BLaER1 treated with 17β-estradiol and CSF1 and Interleukin-3, amounts not matched to agents 10 nM and 100 nM (cell line): ENCODE results near the gene SWI5.
A peak's percentile ranks its signal among the peaks of the same experiment; 100 is the strongest.

Experiments
- H3K27ac ChIP-seq, 11 experiments: shearing (Covaris generic); formaldehyde crosslinking; 2 replicates each; pipeline ENCODE4 v1.8.1; 2022
- H3K27me3 ChIP-seq, 11 experiments: shearing (Covaris generic); formaldehyde crosslinking; 2 replicates each; pipeline ENCODE4 v1.8.1; 2022
- H3K36me3 ChIP-seq, 11 experiments: shearing (Covaris generic); formaldehyde crosslinking; 2 replicates each; pipeline ENCODE4 v1.8.1; 2022
- H3K4me1 ChIP-seq, 10 experiments: shearing (Covaris generic); formaldehyde crosslinking; 2 replicates each; pipeline ENCODE4 v1.8.1; 2022
- H3K4me2 ChIP-seq, 11 experiments: shearing (Covaris generic); formaldehyde crosslinking; 2 replicates each; pipeline ENCODE4 v1.8.1; 2022
- H3K4me3 ChIP-seq, 10 experiments: shearing (Covaris generic); formaldehyde crosslinking; 2 replicates each; pipeline ENCODE4 v1.8.1; 2022
- H3K9ac ChIP-seq, 11 experiments: shearing (Covaris generic); formaldehyde crosslinking; 2 replicates each; pipeline ENCODE4 v1.8.1; 2022
- H3K9me3 ChIP-seq, 11 experiments: shearing (Covaris generic); formaldehyde crosslinking; replicated peaks in 1 of 11; 2 replicates each; pipeline ENCODE4 v1.8.1; 2022
- H4K20me1 ChIP-seq, 11 experiments: shearing (Covaris generic); formaldehyde crosslinking; 2 replicates each; pipeline ENCODE4 v1.8.1; 2022
- Cebpa-rat ChIP-seq, 11 experiments: shearing (Covaris generic); IDR thresholded peaks; 2 replicates each; pipeline ENCODE4 v1.8.1; 2022

SWI5 gene

GRCh38 chr9:128249908-128250838, 25.9 kb upstream of the SWI5 start:
- Histone ChIP-seq H3K4me2 (peak overlapping the region; percentile 93 to 100 (median 99)), H4K20me1 (peaks cover 0 to 30% (median 0%) of the 10 kb centered on the region in 11 experiments; a peak in 5 of 22 replicates), H3K36me3 (peaks cover 0 to 10% (median 0%) of the 10 kb centered on the region in 11 experiments; a peak in 3 of 22 replicates), H3K9me3 (no peaks in the 10 kb centered on the region), H3K27ac (peak overlapping the region in 10 of 11 experiments; percentile 21 to 74 (median 70); a peak in 20 of 22 replicates), H3K4me1 (peaks cover 27 to 60% (median 49%) of the 10 kb centered on the region in 10 experiments), H3K4me3 (peak overlapping the region; percentile 57 to 78 (median 69)), H3K27me3 (peaks cover 0 to 11% (median 5%) of the 10 kb centered on the region in 11 experiments; a peak in 11 of 22 replicates), H3K9ac (peak overlapping the region; percentile 66 to 85 (median 76))
- TF ChIP-seq Cebpa-rat (IDR thresholded peaks at IDR 0.05): no peak

- Histone ChIP-seq H3K27me3 (peaks cover 0 to 11% (median 5%) of the 10 kb centered on the region in 11 experiments; a peak in 11 of 22 replicates), H3K4me1 (peaks cover 18 to 51% (median 40%) of the 10 kb centered on the region in 10 experiments), H3K4me2 (peak overlapping the region; percentile 93 to 100 (median 99)), H3K9me3 (no peaks in the 10 kb centered on the region), H4K20me1 (peaks cover 0 to 38% (median 0%) of the 10 kb centered on the region in 11 experiments; a peak in 6 of 22 replicates), H3K27ac (peak overlapping the region in 10 of 11 experiments; percentile 21 to 74 (median 70); a peak in 20 of 22 replicates), H3K36me3 (peaks cover 0 to 14% (median 5%) of the 10 kb centered on the region in 11 experiments; a peak in 10 of 22 replicates), H3K4me3 (peak overlapping the region; percentile 57 to 78 (median 69)), H3K9ac (peak overlapping the region; percentile 66 to 85 (median 76))
- no peak for TF ChIP-seq Cebpa-rat (IDR thresholded peaks at IDR 0.05)
Measured at GRCh38 chr9:128250839-128251731, 25.0 kb upstream of the SWI5 start.

DNA sequence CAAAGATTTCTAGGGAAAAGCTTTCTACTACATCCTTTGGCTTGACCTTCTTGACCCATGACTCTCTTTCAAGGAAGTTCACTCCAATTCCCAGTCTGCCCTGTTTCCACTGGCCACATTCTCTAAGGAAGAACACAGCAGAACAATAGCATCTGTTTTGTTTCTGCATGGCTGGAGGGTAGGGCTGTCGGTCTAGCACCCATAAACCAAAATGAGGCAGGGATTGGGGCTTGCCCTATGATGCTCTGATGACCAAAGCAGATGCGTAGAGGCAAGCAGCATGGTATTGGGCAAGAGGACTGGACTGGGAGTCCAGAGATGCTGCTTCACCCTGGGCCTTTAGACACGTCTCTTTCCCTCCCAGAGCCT, 24.4 kb upstream of the SWI5 start:
- Histone ChIP-seq H3K27me3 (peaks cover 0 to 11% (median 5%) of the 10 kb centered on the region in 11 experiments; a peak in 11 of 22 replicates), H3K9ac (peak overlapping the region in 4 of 11 experiments; percentile 69 to 79 (median 76); a peak in 3 of 22 replicates), H3K4me3 (peak overlapping the region in 7 of 10 experiments; percentile 64 to 73 (median 69); a peak in 6 of 20 replicates), H3K27ac (no peak overlapping the region), H4K20me1 (peaks cover 0 to 42% (median 0%) of the 10 kb centered on the region in 11 experiments; a peak in 6 of 22 replicates), H3K4me1 (peaks cover 13 to 45% (median 34%) of the 10 kb centered on the region in 10 experiments), H3K4me2 (peak overlapping the region; percentile 93 to 100 (median 99)), H3K9me3 (no peaks in the 10 kb centered on the region), H3K36me3 (peaks cover 2 to 21% (median 8%) of the 10 kb centered on the region in 11 experiments; a peak in 21 of 22 replicates)
- no peak for TF ChIP-seq Cebpa-rat (IDR thresholded peaks at IDR 0.05)

DNA sequence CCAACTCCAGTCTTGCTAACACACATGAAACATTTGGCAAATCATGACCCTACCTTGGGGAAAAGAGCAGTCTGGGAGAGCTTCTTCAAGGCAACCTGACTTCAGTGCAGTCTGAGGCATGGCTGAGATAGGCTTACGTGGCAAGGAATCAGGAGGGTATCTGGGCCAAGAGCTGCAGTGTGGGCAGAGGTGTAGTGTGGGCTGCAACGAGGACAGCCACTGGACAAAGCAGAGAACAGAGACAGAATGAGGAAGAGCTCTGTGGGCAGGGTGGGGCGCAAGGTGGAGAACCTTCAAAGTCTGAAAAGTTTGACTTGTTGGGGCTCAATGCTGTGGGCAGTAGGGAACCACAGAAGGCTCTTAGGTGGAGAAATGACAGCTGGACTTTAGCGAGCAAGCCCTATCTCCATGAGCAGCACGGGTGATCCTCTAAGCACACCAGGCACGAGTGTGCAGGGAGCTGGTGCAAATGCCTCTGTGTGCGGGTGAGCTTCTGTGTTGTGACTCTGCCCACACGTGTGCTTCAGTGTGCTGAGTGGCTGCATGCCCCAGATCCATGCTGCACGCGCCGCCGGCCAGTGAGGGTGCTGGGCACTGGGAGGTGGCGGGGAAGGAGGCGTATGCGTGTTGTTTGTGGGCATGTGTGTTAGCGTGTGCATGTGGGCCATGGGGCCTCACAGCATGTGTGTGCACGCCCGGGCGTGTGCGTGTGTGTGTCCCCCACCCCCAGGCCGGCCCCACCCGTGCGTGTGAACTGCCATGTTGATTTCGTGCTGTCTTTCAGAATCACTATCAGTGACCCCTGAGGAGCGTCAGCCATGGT, 23.5 kb upstream of the SWI5 start:
- Histone ChIP-seq H3K4me2 (peak overlapping the region in 10 of 11 experiments; percentile 93 to 100 (median 99); a peak in 17 of 22 replicates), H3K4me3 (no peak overlapping the region), H3K27me3 (peaks cover 0 to 11% (median 5%) of the 10 kb centered on the region in 11 experiments; a peak in 11 of 22 replicates), H3K4me1 (peaks cover 13 to 38% (median 32%) of the 10 kb centered on the region in 10 experiments), H4K20me1 (peaks cover 0 to 49% (median 0%) of the 10 kb centered on the region in 11 experiments; a peak in 7 of 22 replicates), H3K9ac (peak overlapping the region in 2 of 11 experiments; percentile 39 to 49; a peak in 2 of 22 replicates), H3K9me3 (no peaks in the 10 kb centered on the region), H3K27ac (no peak overlapping the region), H3K36me3 (peaks cover 10 to 29% (median 16%) of the 10 kb centered on the region in 11 experiments)
- TF ChIP-seq Cebpa-rat (IDR thresholded peaks at IDR 0.05): no peak

GRCh38 chr9:128253140-128253990, 22.7 kb upstream of the SWI5 start:
- Histone ChIP-seq H3K27ac (no peak overlapping the region), H4K20me1 (peaks cover 0 to 58% (median 0%) of the 10 kb centered on the region in 11 experiments; a peak in 8 of 22 replicates), H3K9me3 (no peaks in the 10 kb centered on the region), H3K27me3 (peaks cover 0 to 11% (median 5%) of the 10 kb centered on the region in 11 experiments; a peak in 11 of 22 replicates), H3K4me2 (peak overlapping the region in 8 of 11 experiments; percentile 29 to 100 (median 99); a peak in 13 of 22 replicates), H3K9ac (peak overlapping the region in 3 of 11 experiments; percentile 39 to 49 (median 39); a peak in 3 of 22 replicates), H3K4me3 (no peak overlapping the region), H3K36me3 (peaks cover 18 to 37% (median 24%) of the 10 kb centered on the region in 11 experiments), H3K4me1 (peaks cover 13 to 38% (median 32%) of the 10 kb centered on the region in 10 experiments)
- TF ChIP-seq Cebpa-rat (IDR thresholded peaks at IDR 0.05): no peak

GRCh38 chr9:128253991-128254346, 22.1 kb upstream of the SWI5 start:
- peaks cover 0 to 11% (median 5%) of the 10 kb centered on the region in 11 experiments; a peak in 11 of 22 replicates for H3K27me3 ChIP-seq
- 0 out of 22 replicates have a peak overlapping the region, but pooled peaks of 1 of the 11 experiments have one; percentile 39 for H3K9ac ChIP-seq
- H4K20me1 ChIP-seq: peaks cover 0 to 60% (median under 1%) of the 10 kb centered on the region in 11 experiments; a peak in 8 of 22 replicates
- peaks cover 20 to 43% (median 30%) of the 10 kb centered on the region in 11 experiments for H3K36me3 ChIP-seq
- no peak overlapping the region for H3K4me3 ChIP-seq
- H3K9me3 ChIP-seq: no peaks in the 10 kb centered on the region
- H3K4me2 ChIP-seq: no peak overlapping the region
- no peak for TF ChIP-seq Cebpa-rat (IDR thresholded peaks at IDR 0.05)
- H3K27ac ChIP-seq: no peak overlapping the region
- H3K4me1 ChIP-seq: peaks cover 13 to 38% (median 32%) of the 10 kb centered on the region in 10 experiments

- peaks cover 0 to 11% (median 5%) of the 10 kb centered on the region in 11 experiments; a peak in 11 of 22 replicates for H3K27me3 ChIP-seq
- H3K4me1 ChIP-seq: peaks cover 13 to 38% (median 32%) of the 10 kb centered on the region in 10 experiments
- H3K36me3 ChIP-seq: peaks cover 23 to 47% (median 34%) of the 10 kb centered on the region in 11 experiments
- TF ChIP-seq Cebpa-rat (IDR thresholded peaks at IDR 0.05): no peak
- H3K9ac ChIP-seq: no peak overlapping the region
- H3K4me2 ChIP-seq: no peak overlapping the region
- H3K27ac ChIP-seq: no peak overlapping the region
- no peak overlapping the region for H3K4me3 ChIP-seq
- peaks cover 0 to 64% (median 4%) of the 10 kb centered on the region in 11 experiments; a peak in 10 of 22 replicates for H4K20me1 ChIP-seq
- no peaks in the 10 kb centered on the region for H3K9me3 ChIP-seq
Measured at GRCh38 chr9:128254362-128254761, 21.7 kb upstream of the SWI5 start.
